Measurements from ENCODE around the gene CCT4. TPM values are rescaled to one million over a fixed set of nuclear protein-coding genes. Genes with fewer than 3 reads are reported as not detected.

CCT4 gene
- polyA plus RNA-seq, 1 experiment, result 61.0 TPM

DNA sequence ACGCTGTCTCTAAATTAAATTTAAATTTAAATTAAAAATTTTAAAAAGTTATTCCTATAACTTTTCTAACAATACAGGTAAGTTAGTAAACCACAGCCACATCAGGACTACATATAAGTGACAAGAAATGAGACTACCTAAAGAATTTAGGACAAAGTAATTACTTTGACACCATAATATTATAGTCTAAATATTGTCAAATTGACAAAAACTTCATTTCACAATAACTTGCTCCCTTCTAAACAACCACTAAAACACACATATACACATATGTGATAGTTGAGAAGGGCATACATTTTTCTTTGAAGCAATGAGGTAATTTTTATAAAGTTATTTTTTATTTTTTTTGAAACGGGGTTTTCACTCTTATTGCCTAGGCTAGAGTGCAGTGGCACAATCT, 66.2 kb downstream of the CCT4 start:
- POLR2A ChIA-PET, result no interaction called here
- Histone ChIP-seq H3K36me3 (ENCODE audit: control insufficient read depth, insufficient read depth, low read length) (no peaks in the 10 kb centered on the region), H3K4me3 (ENCODE audit: low read depth, low read length) (no peak overlapping the region), H3K27me3 (ENCODE audit: control insufficient read depth, insufficient read depth, low read length) (no peaks in the 10 kb centered on the region)
- TF ChIP-seq, protein P1, sequence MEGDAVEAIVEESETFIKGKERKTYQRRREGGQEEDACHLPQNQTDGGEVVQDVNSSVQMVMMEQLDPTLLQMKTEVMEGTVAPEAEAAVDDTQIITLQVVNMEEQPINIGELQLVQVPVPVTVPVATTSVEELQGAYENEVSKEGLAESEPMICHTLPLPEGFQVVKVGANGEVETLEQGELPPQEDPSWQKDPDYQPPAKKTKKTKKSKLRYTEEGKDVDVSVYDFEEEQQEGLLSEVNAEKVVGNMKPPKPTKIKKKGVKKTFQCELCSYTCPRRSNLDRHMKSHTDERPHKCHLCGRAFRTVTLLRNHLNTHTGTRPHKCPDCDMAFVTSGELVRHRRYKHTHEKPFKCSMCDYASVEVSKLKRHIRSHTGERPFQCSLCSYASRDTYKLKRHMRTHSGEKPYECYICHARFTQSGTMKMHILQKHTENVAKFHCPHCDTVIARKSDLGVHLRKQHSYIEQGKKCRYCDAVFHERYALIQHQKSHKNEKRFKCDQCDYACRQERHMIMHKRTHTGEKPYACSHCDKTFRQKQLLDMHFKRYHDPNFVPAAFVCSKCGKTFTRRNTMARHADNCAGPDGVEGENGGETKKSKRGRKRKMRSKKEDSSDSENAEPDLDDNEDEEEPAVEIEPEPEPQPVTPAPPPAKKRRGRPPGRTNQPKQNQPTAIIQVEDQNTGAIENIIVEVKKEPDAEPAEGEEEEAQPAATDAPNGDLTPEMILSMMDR (IDR thresholded peaks at IDR 0.05; ENCODE audit: insufficient read depth, low read depth, low read length), result no peak
- CTCF ChIA-PET, result no interaction called here
- DNase-seq (ENCODE audit: low read depth), result no peak

Small RNAs within 50 kb of the gene (small RNA-seq; reads per million reads assigned to genes)
- gene RF00019 (ENCODE audit: insufficient read length, low read depth, low replicate concordance), result not detected

Other genes with a start within 250 kb of the CCT4 start
- 0.20 and 0.33 TPM in 2 replicates for gene FAM161A, start 34.6 kb downstream of the CCT4 start, polyA plus RNA-seq (2011; rRNA removed)
- 44.6 and 50.5 TPM in 2 replicates for gene COMMD1, start 17.0 kb upstream of the CCT4 start, polyA plus RNA-seq (2011; rRNA removed)